Common myeloid progenitor, CD34-positive (primary cell): ENCODE results near the gene LLPH.

Source experiments
- CTCF ChIA-PET: fragments of 350-600 bp; sonication (Branson Sonifier 250); formaldehyde crosslinking; loops from one replicate; lab custom pipeline; 2021; ENCODE audit warnings: antibody characterized with exemption; lab: Charles Lee
- POLR2A ChIA-PET: fragments of 350-600 bp; sonication (Branson Sonifier 250); formaldehyde crosslinking; loops from one replicate; lab custom pipeline; 2021; ENCODE audit warnings: antibody characterized with exemption; lab: Charles Lee
- DNase-seq, 3 donors: peaks; one replicate each; pipeline versions ENCODE4 v3.0.0 to v3.0.0-alpha.2; 2013
- H3K27ac ChIP-seq, 2 experiments: 1 replicate in 1 of 2; 2 replicates in 1 of 2; pipeline ENCODE4 v1.7.0; 2013; ENCODE audit warnings: inconsistent platforms in 2 of 2, low read length in 2 of 2, mild to moderate bottlenecking in 2 of 2, low read depth in 1 of 2, moderate library complexity in 1 of 2; ENCODE audit not compliant: severe bottlenecking in 2 of 2, insufficient read depth in 1 of 2, poor library complexity in 1 of 2
- H3K27me3 ChIP-seq, 5 experiments: replicated peaks in 2 of 5; 1 replicate in 3 of 5; 2 replicates in 2 of 5; pipeline versions ENCODE4 v1.6.1 to v1.7.0; 2013; ENCODE audit warnings: low read length in 4 of 5, mild to moderate bottlenecking in 2 of 5, moderate library complexity in 2 of 5, inconsistent platforms in 1 of 5; ENCODE audit not compliant: insufficient read depth in 5 of 5, control insufficient read depth in 4 of 5
- H3K36me3 ChIP-seq, 4 experiments: 1 replicate in 2 of 4; 2 replicates in 2 of 4; pipeline versions ENCODE4 v1.6.1 to v1.7.0; 2013; ENCODE audit warnings: low read length in 3 of 4, control low read depth in 1 of 4, mild to moderate bottlenecking in 1 of 4; ENCODE audit not compliant: control insufficient read depth in 4 of 4, insufficient read depth in 4 of 4
- H3K4me1 ChIP-seq, 4 experiments: 1 replicate in 3 of 4; 2 replicates in 1 of 4; pipeline versions ENCODE4 v1.6.1 to v1.7.1; 2013; ENCODE audit warnings: low read length in 3 of 4, mild to moderate bottlenecking in 3 of 4, control low read depth in 1 of 4, inconsistent platforms in 1 of 4, moderate library complexity in 1 of 4; ENCODE audit not compliant: control insufficient read depth in 4 of 4, insufficient read depth in 4 of 4; ENCODE audit errors: control extremely low read depth in 1 of 4
- H3K4me3 ChIP-seq, 7 experiments: 1 replicate in 4 of 7; 2 replicates in 3 of 7; pipeline versions ENCODE4 v1.5.1 to v1.7.0; 2013; ENCODE audit warnings: mild to moderate bottlenecking in 7 of 7, low read length in 6 of 7, moderate library complexity in 6 of 7, inconsistent platforms in 2 of 7, low read depth in 2 of 7, control low read depth in 1 of 7; ENCODE audit not compliant: insufficient read depth in 4 of 7, control insufficient read depth in 1 of 7; ENCODE audit errors: extremely low read depth in 1 of 7
- H3K9me3 ChIP-seq, 5 experiments: 1 replicate in 4 of 5; 2 replicates in 1 of 5; pipeline versions ENCODE4 v1.6.1 to v1.7.1; 2013; ENCODE audit warnings: low read length in 4 of 5, mild to moderate bottlenecking in 2 of 5, inconsistent platforms in 1 of 5, low read depth in 1 of 5, moderate library complexity in 1 of 5; ENCODE audit not compliant: control insufficient read depth in 4 of 5, insufficient read depth in 2 of 5; ENCODE audit errors: control extremely low read depth in 1 of 5
- WGBS: methylation state at CpG from one replicate; pipeline ENCODE4 v1.1.5; 2013; ENCODE audit not compliant: insufficient coverage; 5-methylcytosine and 5-hydroxymethylcytosine counted together

The LLPH gene

GRCh38 chr12:66107451-66107915, 23.1 kb downstream of the LLPH start:
- no peaks in the 10 kb centered on the region for H3K36me3 ChIP-seq
- DNase-seq: peak; percentile 89 to 95 (median 92)
- WGBS: 33% methylated on average over 8 of the region's 9 CpGs
- peak overlapping the region in 1 of 7 experiments; percentile 28 for H3K4me3 ChIP-seq
- ChIA-PET POLR2A (no interaction called here), CTCF (interaction anchor here (0.7 to 1.5 kb wide), 5 partner anchors 12 to 801 kb away, joined by 3 to 4 read pairs (median 3); partner anchors contain the start of gene LLPH)
- H3K9me3 ChIP-seq: no peaks in the 10 kb centered on the region
- H3K4me1 ChIP-seq: peaks cover 0 to 3% (median 0%) of the 10 kb centered on the region in 4 experiments
- H3K27me3 ChIP-seq: no peaks in the 10 kb centered on the region
- H3K27ac ChIP-seq: no peak overlapping the region

GRCh38 chr12:66103016-66103913, 27.3 kb downstream of the LLPH start:
- no peaks in the 10 kb centered on the region for H3K36me3 ChIP-seq
- H3K9me3 ChIP-seq: no peaks in the 10 kb centered on the region
- POLR2A ChIA-PET: no interaction called here
- WGBS: 100% methylated on average over 2 of the region's 3 CpGs
- no peaks in the 10 kb centered on the region for H3K27me3 ChIP-seq
- no peak overlapping the region for H3K27ac ChIP-seq
- no peak overlapping the region for H3K4me3 ChIP-seq
- peaks cover 0 to 3% (median 0%) of the 10 kb centered on the region in 4 experiments for H3K4me1 ChIP-seq
- CTCF ChIA-PET: interaction anchor here (0.6 to 1.9 kb wide), 4 partner anchors 13 to 588 kb away, joined by 3 to 5 read pairs (median 4); no protein-coding TSS in a partner anchor
- DNase-seq: peak in 2 of 3 donors; percentile 28 to 29

GRCh38 chr12:66092559-66093269, 37.8 kb downstream of the LLPH start:
- WGBS: no CpG with 5 or more reads among the region's 1 CpG

GRCh38 chr12:66090157-66090556, 40.4 kb downstream of the LLPH start:
- H3K4me3 ChIP-seq: no peak overlapping the region
- DNase-seq: no peak
- H3K9me3 ChIP-seq: no peaks in the 10 kb centered on the region
- no peaks in the 10 kb centered on the region for H3K36me3 ChIP-seq
- CTCF ChIA-PET: interaction anchor here (1.3 to 2.3 kb wide), 4 partner anchors 14 to 777 kb away, joined by 4 to 8 read pairs (median 4); no protein-coding TSS in a partner anchor
- peaks cover 0 to 6% (median 0%) of the 10 kb centered on the region in 4 experiments for H3K4me1 ChIP-seq
- 92% methylated on average over 2 of the region's 4 CpGs for WGBS
- no peaks in the 10 kb centered on the region for H3K27me3 ChIP-seq
- H3K27ac ChIP-seq: no peak overlapping the region
- POLR2A ChIA-PET: no interaction called here

More at GRCh38 chr12:66092559-66093269, 37.8 kb downstream of the LLPH start:
- Histone ChIP-seq H3K27me3 (no peaks in the 10 kb centered on the region), H3K9me3 (no peaks in the 10 kb centered on the region), H3K4me3 (peak overlapping the region in 1 of 7 experiments; percentile 45), H3K36me3 (no peaks in the 10 kb centered on the region), H3K27ac (no peak overlapping the region), H3K4me1 (peaks cover 0 to 6% (median 0%) of the 10 kb centered on the region in 4 experiments)
- POLR2A ChIA-PET: no interaction called here
- CTCF ChIA-PET: interaction anchor here (1.1 kb wide), 1 partner anchor 12 kb away, joined by 4 read pairs; no protein-coding TSS in a partner anchor
- peak; percentile 48 to 91 (median 90) for DNase-seq

- 34% methylated on average over 4 of the region's 10 CpGs for WGBS
- Histone ChIP-seq H3K27ac (no peak overlapping the region), H3K4me3 (no peak overlapping the region), H3K36me3 (no peaks in the 10 kb centered on the region), H3K27me3 (no peaks in the 10 kb centered on the region), H3K4me1 (peaks cover 0 to 1% (median 0%) of the 10 kb centered on the region in 4 experiments), H3K9me3 (peaks cover 0 to 8% (median 3%) of the 10 kb centered on the region in 5 experiments)
- DNase-seq: peak; percentile 83 to 92 (median 90)
- ChIA-PET CTCF (interaction anchor here (0.7 to 2.0 kb wide), 10 partner anchors 10 to 785 kb away, joined by 3 to 7 read pairs (median 4); no protein-coding TSS in a partner anchor), POLR2A (interaction anchor here (0.7 kb wide), 1 partner anchor 128 kb away, joined by 3 read pairs; no protein-coding TSS in a partner anchor)
Measured at GRCh38 chr12:66087365-66087943, 43.1 kb downstream of the LLPH start.

- no peaks in the 10 kb centered on the region for H3K4me1 ChIP-seq
- ChIA-PET CTCF (interaction anchor here (1.1 to 2.1 kb wide), 6 partner anchors 10 to 780 kb away, joined by 3 to 7 read pairs (median 4); no protein-coding TSS in a partner anchor), POLR2A (interaction anchor here (0.6 kb wide), 1 partner anchor 513 kb away, joined by 4 read pairs; no protein-coding TSS in a partner anchor)
- no peak overlapping the region for H3K27ac ChIP-seq
- H3K4me3 ChIP-seq: no peak overlapping the region
- H3K36me3 ChIP-seq: no peaks in the 10 kb centered on the region
- H3K27me3 ChIP-seq: no peaks in the 10 kb centered on the region
- no peak for DNase-seq
- 100% methylated on average over 1 of the region's 2 CpGs for WGBS
- H3K9me3 ChIP-seq: peaks cover 0 to 8% (median 3%) of the 10 kb centered on the region in 5 experiments
Measured at GRCh38 chr12:66085998-66086397, 44.6 kb downstream of the LLPH start.
